Activated T-cell treated with anti-CD3 and anti-CD28 coated beads, Interleukin-2, amount 50 U/mL, for 72 hours (primary cell): ENCODE data around the gene AP3B1. TPM values are rescaled to one million over a fixed set of nuclear protein-coding genes. Genes with fewer than 3 reads are reported as not detected.

Experiments used
- ATAC-seq, 2 donors: fragments of 150-1000 bp; cut with Tn5 transposase; replicated peaks in 1 of 2; 2 replicates each; pipeline ENCODE4 v1.10.0; 2021; ENCODE audit warnings: moderate library complexity in 2 of 2, mild to moderate bottlenecking in 1 of 2
- DNase-seq, 2 donors: peaks; one replicate each; pipeline ENCODE4 v3.0.0; 2021 to 2022; ENCODE audit warnings: mixed read lengths in 1 of 2
- H3K27ac Mint-ChIP-seq: one replicate; pipeline ENCODE4 v1.8.0; 2022; ENCODE audit warnings: mild to moderate bottlenecking, moderate library complexity, mixed read lengths
- H3K27me3 Mint-ChIP-seq: one replicate; pipeline ENCODE4 v1.8.0; 2022; ENCODE audit warnings: low read depth, mixed read lengths
- H3K36me3 Mint-ChIP-seq, 2 donors: one replicate each; pipeline ENCODE4 v1.8.0; 2022; ENCODE audit warnings: mixed read lengths in 2 of 2, mild to moderate bottlenecking in 1 of 2; ENCODE audit not compliant: insufficient read depth in 2 of 2
- H3K4me1 Mint-ChIP-seq: one replicate; pipeline ENCODE4 v1.8.0; 2022; ENCODE audit warnings: low read depth, mixed read lengths
- H3K4me3 Mint-ChIP-seq, 2 donors: one replicate each; pipeline ENCODE4 v1.8.0; 2022; ENCODE audit warnings: mild to moderate bottlenecking in 2 of 2, mixed read lengths in 2 of 2, moderate library complexity in 2 of 2
- H3K9me3 Mint-ChIP-seq, 2 donors: one replicate each; pipeline ENCODE4 v1.8.0; 2022; ENCODE audit warnings: mixed read lengths in 2 of 2
- total RNA-seq, 2 donors: library from RNA; stranded (reverse); gene quantifications; one replicate each; pipeline ENCODE4 v1.2.3, GENCODE V29; 2022

The AP3B1 gene
- total RNA-seq, 2 donors from 2014 or later, result 43.6 to 45.1 TPM

DNA sequence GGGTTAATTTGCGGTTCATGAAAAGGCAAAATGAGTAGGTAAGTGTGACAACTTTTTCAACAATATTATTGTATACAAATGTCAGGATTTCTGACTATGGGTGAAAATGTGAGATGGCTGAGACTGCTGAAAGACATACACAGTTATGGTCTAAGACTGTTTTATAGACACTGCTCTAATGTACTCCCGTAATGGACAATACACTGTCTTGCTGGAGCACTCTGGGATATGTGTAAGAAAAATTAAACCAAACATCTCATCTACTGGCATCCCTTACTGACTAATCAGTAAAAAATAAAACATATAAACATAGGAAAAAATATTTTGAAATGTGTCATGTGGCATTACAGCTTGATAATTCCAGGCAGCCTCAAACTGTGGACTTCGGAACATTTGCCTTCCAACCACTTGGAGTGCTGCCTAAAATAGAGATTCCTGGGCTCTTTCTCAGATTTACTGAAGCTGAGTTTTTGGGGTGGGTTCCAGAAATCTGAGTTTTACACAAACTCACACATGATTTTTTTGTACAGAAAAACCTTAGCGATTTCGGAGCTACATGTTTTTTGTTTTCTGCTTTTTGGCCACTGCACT is 284.5 kb downstream of the AP3B1 start:
- H3K36me3 Mint-ChIP-seq, result peaks cover 0 to 1% of the 10 kb centered on the region in 2 donors
- H3K4me3 Mint-ChIP-seq, result no peak overlapping the region
- no peaks in the 10 kb centered on the region for H3K9me3 Mint-ChIP-seq
- H3K27ac Mint-ChIP-seq, result no peak overlapping the region
- H3K27me3 Mint-ChIP-seq, result no peaks in the 10 kb centered on the region
- no peak for ATAC-seq
- no peaks in the 10 kb centered on the region for H3K4me1 Mint-ChIP-seq
- no peak for DNase-seq

GRCh38 chr5:78008356-78008967 is 286.0 kb downstream of the AP3B1 start:
- no peaks in the 10 kb centered on the region for H3K36me3 Mint-ChIP-seq
- no peaks in the 10 kb centered on the region for H3K27me3 Mint-ChIP-seq
- no peak overlapping the region for H3K27ac Mint-ChIP-seq

DNA sequence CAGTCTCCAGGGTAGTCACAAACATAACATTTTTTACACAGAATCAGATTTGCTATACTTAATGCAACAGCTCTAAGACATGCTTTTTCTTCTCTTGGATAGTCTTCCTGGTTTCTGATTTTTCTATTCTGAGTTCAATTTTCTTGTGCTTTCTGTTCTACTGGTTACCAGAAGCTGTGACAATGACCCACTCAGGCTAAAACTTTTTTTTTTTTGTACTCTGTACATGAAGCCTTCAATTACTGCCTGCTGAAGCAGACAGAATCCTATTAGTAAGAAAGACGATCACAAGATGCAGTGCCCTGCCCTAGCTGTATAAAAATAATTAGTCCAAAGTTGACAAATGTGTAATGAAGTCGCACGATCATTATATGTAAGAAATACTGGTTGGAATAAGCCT is 287.3 kb downstream of the AP3B1 start:
- no peak for ATAC-seq
- Mint-ChIP-seq H3K27ac (no peak overlapping the region), H3K27me3 (no peaks in the 10 kb centered on the region), H3K4me3 (no peak overlapping the region), H3K9me3 (no peaks in the 10 kb centered on the region), H3K36me3 (no peaks in the 10 kb centered on the region), H3K4me1 (no peaks in the 10 kb centered on the region)
- no peak for DNase-seq

More at GRCh38 chr5:78008356-78008967, 286.0 kb downstream of the AP3B1 start:
- H3K4me3 Mint-ChIP-seq, result no peak overlapping the region
- DNase-seq, result no peak
- no peaks in the 10 kb centered on the region for H3K9me3 Mint-ChIP-seq
- ATAC-seq, result no peak
- H3K4me1 Mint-ChIP-seq, result no peaks in the 10 kb centered on the region

DNA sequence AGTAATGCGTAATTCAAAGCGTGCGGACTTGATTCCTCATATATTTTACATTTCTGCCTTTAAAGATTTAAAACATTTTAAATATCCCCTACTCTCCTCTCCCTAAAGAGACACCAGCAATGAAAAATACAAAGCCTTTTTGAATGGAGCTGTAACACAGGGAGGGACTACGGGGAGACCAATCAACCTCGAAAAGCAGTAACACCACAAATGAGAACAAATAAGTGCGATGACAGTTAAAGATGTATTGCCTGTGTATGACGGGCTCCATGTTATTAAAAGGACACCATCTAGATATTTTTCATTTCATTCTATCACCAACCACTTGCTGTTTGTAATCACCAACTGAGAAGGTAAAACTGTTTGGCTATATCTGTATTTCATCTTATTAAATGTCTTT is 288.0 kb downstream of the AP3B1 start:
- H3K4me3 Mint-ChIP-seq, result no peak overlapping the region
- no peaks in the 10 kb centered on the region for H3K9me3 Mint-ChIP-seq
- H3K36me3 Mint-ChIP-seq, result no peaks in the 10 kb centered on the region
- no peaks in the 10 kb centered on the region for H3K27me3 Mint-ChIP-seq
- no peaks in the 10 kb centered on the region for H3K4me1 Mint-ChIP-seq
- ATAC-seq (no peak), DNase-seq (no peak)
- no peak overlapping the region for H3K27ac Mint-ChIP-seq

DNA sequence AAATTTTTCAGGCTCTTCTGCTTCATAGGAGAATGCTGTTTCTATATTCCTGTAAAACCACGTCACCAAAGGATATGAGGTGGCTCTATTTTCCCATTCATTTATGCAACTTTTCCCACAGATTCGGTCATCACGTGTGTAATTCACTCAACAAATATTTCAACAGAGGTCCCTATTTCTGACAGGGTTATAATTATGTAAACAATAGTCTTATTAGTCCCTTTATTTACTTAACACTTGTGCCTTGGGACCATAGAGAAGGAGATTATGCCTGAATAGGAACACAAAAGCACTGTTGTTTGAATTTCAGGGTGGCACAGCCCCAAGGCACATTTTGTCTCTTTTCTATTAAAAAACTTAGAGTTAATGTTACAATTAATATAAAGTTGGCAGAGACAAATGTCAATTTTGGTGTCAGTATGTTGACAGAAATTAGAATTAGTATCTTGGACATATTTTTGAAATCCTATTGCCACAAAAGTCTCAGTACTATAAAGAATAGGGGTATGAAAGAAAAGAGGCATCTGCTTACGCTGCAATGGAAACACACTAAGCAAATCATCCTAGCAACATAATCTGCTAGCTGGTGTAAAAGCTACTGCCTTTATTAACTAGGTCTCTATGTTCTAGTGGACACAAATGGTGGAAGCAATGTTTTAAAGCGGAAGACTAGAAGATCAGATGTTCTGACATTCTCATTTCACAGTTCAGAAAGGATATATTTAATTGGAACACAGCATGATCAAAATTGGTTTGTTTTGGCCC is 289.3 kb downstream of the AP3B1 start:
- no peak for ATAC-seq
- H3K27me3 Mint-ChIP-seq, result no peaks in the 10 kb centered on the region
- H3K27ac Mint-ChIP-seq, result no peak overlapping the region
- DNase-seq, result no peak
- no peaks in the 10 kb centered on the region for H3K36me3 Mint-ChIP-seq
- no peaks in the 10 kb centered on the region for H3K9me3 Mint-ChIP-seq
- H3K4me3 Mint-ChIP-seq, result no peak overlapping the region
- H3K4me1 Mint-ChIP-seq, result no peaks in the 10 kb centered on the region

GRCh38 chr5:78004559-78004958 is 289.9 kb downstream of the AP3B1 start:
- ATAC-seq (no peak), DNase-seq (no peak)
- no peak overlapping the region for H3K4me3 Mint-ChIP-seq
- H3K36me3 Mint-ChIP-seq, result no peaks in the 10 kb centered on the region
- H3K27ac Mint-ChIP-seq, result no peak overlapping the region
- no peaks in the 10 kb centered on the region for H3K27me3 Mint-ChIP-seq
- no peaks in the 10 kb centered on the region for H3K9me3 Mint-ChIP-seq
- no peaks in the 10 kb centered on the region for H3K4me1 Mint-ChIP-seq

GRCh38 chr5:78003919-78004318 is 290.6 kb downstream of the AP3B1 start:
- H3K9me3 Mint-ChIP-seq, result no peaks in the 10 kb centered on the region
- no peaks in the 10 kb centered on the region for H3K4me1 Mint-ChIP-seq
- no peaks in the 10 kb centered on the region for H3K27me3 Mint-ChIP-seq
- H3K27ac Mint-ChIP-seq, result no peak overlapping the region
- H3K4me3 Mint-ChIP-seq, result no peak overlapping the region
- DNase-seq (no peak), ATAC-seq (no peak)
- H3K36me3 Mint-ChIP-seq, result no peaks in the 10 kb centered on the region

- no peak for DNase-seq
- no peaks in the 10 kb centered on the region for H3K36me3 Mint-ChIP-seq
- no peak overlapping the region for H3K4me3 Mint-ChIP-seq
These were observed 291.0 kb downstream of the AP3B1 start for GRCh38 chr5:78003450-78003849.

GRCh38 chr5:78002690-78003089 is 291.8 kb downstream of the AP3B1 start:
- Mint-ChIP-seq H3K27me3 (no peaks in the 10 kb centered on the region), H3K27ac (no peak overlapping the region), H3K36me3 (no peaks in the 10 kb centered on the region), H3K4me3 (no peak overlapping the region), H3K9me3 (no peaks in the 10 kb centered on the region), H3K4me1 (no peaks in the 10 kb centered on the region)
- no peak for ATAC-seq
- DNase-seq, result no peak

More at GRCh38 chr5:78003450-78003849, 291.0 kb downstream of the AP3B1 start:
- H3K27me3 Mint-ChIP-seq, result no peaks in the 10 kb centered on the region
- ATAC-seq, result no peak
- H3K4me1 Mint-ChIP-seq, result no peaks in the 10 kb centered on the region
- no peaks in the 10 kb centered on the region for H3K9me3 Mint-ChIP-seq
- H3K27ac Mint-ChIP-seq, result no peak overlapping the region

- ATAC-seq (no peak), DNase-seq (no peak)
- Mint-ChIP-seq H3K27ac (no peak overlapping the region), H3K4me1 (no peaks in the 10 kb centered on the region), H3K27me3 (no peaks in the 10 kb centered on the region), H3K36me3 (no peaks in the 10 kb centered on the region), H3K9me3 (no peaks in the 10 kb centered on the region), H3K4me3 (no peak overlapping the region)
These were observed 293.3 kb downstream of the AP3B1 start for GRCh38 chr5:78001197-78001596.

- DNase-seq, result no peak
These were observed 294.3 kb downstream of the AP3B1 start for GRCh38 chr5:78000191-78000590.

GRCh38 chr5:77999399-77999798 is 295.1 kb downstream of the AP3B1 start:
- Mint-ChIP-seq H3K27ac (no peak overlapping the region), H3K36me3 (no peaks in the 10 kb centered on the region), H3K4me3 (no peak overlapping the region), H3K27me3 (no peaks in the 10 kb centered on the region), H3K4me1 (no peaks in the 10 kb centered on the region), H3K9me3 (no peaks in the 10 kb centered on the region)
- DNase-seq (no peak), ATAC-seq (no peak)

More at GRCh38 chr5:78000191-78000590, 294.3 kb downstream of the AP3B1 start:
- Mint-ChIP-seq H3K27me3 (no peaks in the 10 kb centered on the region), H3K27ac (no peak overlapping the region), H3K4me3 (no peak overlapping the region), H3K9me3 (no peaks in the 10 kb centered on the region), H3K4me1 (no peaks in the 10 kb centered on the region), H3K36me3 (no peaks in the 10 kb centered on the region)
- no peak for ATAC-seq

DNA sequence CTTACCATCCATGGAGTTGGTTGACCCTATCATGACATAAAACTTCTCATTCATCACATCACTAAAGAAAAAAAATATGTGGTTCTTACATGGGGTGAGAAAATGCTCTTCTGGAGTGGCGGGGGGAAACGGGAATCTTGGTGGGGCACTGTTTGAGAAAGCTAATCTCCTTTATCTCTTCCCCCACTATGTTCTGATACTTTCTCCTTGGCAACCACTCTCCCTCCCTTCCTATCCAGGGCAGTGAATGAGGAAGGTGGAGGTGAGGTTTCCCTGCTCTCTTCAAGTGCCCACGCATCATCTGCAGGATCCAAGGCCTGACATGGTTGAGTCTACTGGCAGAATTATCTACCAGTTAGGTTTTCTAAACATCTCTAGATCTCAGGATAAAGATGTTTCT is 297.6 kb downstream of the AP3B1 start:
- H3K9me3 Mint-ChIP-seq, result no peaks in the 10 kb centered on the region
- no peaks in the 10 kb centered on the region for H3K4me1 Mint-ChIP-seq
- no peak for ATAC-seq
- H3K36me3 Mint-ChIP-seq, result no peaks in the 10 kb centered on the region
- no peak for DNase-seq
- no peak overlapping the region for H3K27ac Mint-ChIP-seq
- no peaks in the 10 kb centered on the region for H3K27me3 Mint-ChIP-seq
- H3K4me3 Mint-ChIP-seq, result no peak overlapping the region
